ENCODE data around the gene TRIM41. TPM values are rescaled to one million over a fixed set of nuclear protein-coding genes. Genes with fewer than 3 reads are reported as not detected.

TRIM41 gene
- total and polyA plus RNA-seq, 9 of the 15 experiments (the other 6 are each of a cell fraction or from before 2014, with no cell fraction given), result 1.8 to 47.6 (median 20.9) TPM

GRCh38 chr5:181281077-181281983 is 58.2 kb downstream of the TRIM41 start (continued):
- TF ChIP-seq L3MBTL2 (IDR thresholded peaks at IDR 0.05) (peak; percentile 92), SP1 (CRISPR knock-in tag; IDR thresholded peaks at IDR 0.05) (peak; percentile 81), RCOR1 (IDR thresholded peaks at IDR 0.05; ENCODE audit: borderline replicate concordance in 1 of 2, low read depth in 2 of 2, low read length in 2 of 2) (peak in 1 of 2 experiments; percentile 5; a peak in 2 of 4 replicates), CXXC5 (CRISPR knock-in tag; IDR thresholded peaks at IDR 0.05) (peak; percentile 50; the same call in 1 of the 2 replicates), ZEB2 (IDR thresholded peaks at IDR 0.05) (no peak), HMBOX1 (IDR thresholded peaks at IDR 0.05) (no peak), MXI1 (IDR thresholded peaks at IDR 0.05; ENCODE audit: low read depth, low read length) (peak; percentile 70; the same call in 1 of the 2 replicates), ZNF41 (CRISPR knock-in tag; conservative IDR thresholded peaks at IDR 0.05) (no peak), ZNF263 (CRISPR knock-in tag; IDR thresholded peaks at IDR 0.05; ENCODE audit: borderline replicate concordance) (peak; percentile 69; the same call in 1 of the 2 replicates), HBP1 (CRISPR knock-in tag; IDR thresholded peaks at IDR 0.05) (peak; percentile 71; the same call in 1 of the 2 replicates), NCOA1 (IDR thresholded peaks at IDR 0.05; ENCODE audit: low read depth) (no peak), FOXK1 (CRISPR knock-in tag; IDR thresholded peaks at IDR 0.05; ENCODE audit: borderline replicate concordance) (0 out of 2 replicates have a peak, but pooled peaks have one; percentile 20), ZBTB12 (CRISPR knock-in tag; IDR thresholded peaks at IDR 0.05) (no peak), BACH1 (tag; IDR thresholded peaks at IDR 0.05) (no peak), MXD1 (CRISPR knock-in tag; IDR thresholded peaks at IDR 0.05; ENCODE audit: borderline replicate concordance, poor library complexity, severe bottlenecking) (no peak), SREBF2 (CRISPR knock-in tag; IDR thresholded peaks at IDR 0.05) (no peak), RBM22 (IDR thresholded peaks at IDR 0.05; ENCODE audit: low read depth, low read length, poor library complexity, severe bottlenecking) (no peak), SUPT5H (IDR thresholded peaks at IDR 0.05) (peak; percentile 97), MYBL2 (IDR thresholded peaks at IDR 0.05; ENCODE audit: low read depth) (peak; percentile 46; the same call in 1 of the 2 replicates), MYBL2 (CRISPR knock-in tag; IDR thresholded peaks at IDR 0.05; ENCODE audit: borderline replicate concordance) (no peak), FOXM1 (IDR thresholded peaks at IDR 0.05; ENCODE audit: low read depth) (no peak), FOXM1 (CRISPR knock-in tag; IDR thresholded peaks at IDR 0.05; ENCODE audit: low read depth) (no peak), NRF1 (conservative IDR thresholded peaks at IDR 0.05 in 1 of 2, IDR thresholded peaks at IDR 0.05 in 1 of 2) (peak; percentile 90 to 91), C11orf30 (IDR thresholded peaks at IDR 0.05; ENCODE audit: low read depth) (peak; percentile 67), ZFX (CRISPR knock-in tag; IDR thresholded peaks at IDR 0.05) (peak; percentile 93), MTA3 (IDR thresholded peaks at IDR 0.05; ENCODE audit: borderline replicate concordance) (peak; percentile 67; the same call in 1 of the 2 replicates)

Data from K562 (cell line).